GM13976 (cell line): Measurements from ENCODE around the gene IGFBP1.

Experiments
- DNase-seq: peaks from one replicate; pipeline ENCODE4 v3.0.0; 2012; ENCODE audit warnings: low spot score
- in situ Hi-C: fragments of 300-500 bp; cut with MboI; formaldehyde crosslinking; loops from one replicate; pipeline ENCODE4 v1.12.0; 2022; ENCODE audit warnings: low sequenced_read_pairs, mixed read lengths, inconsistent platforms; ENCODE audit not compliant: unreplicated experiment
- TF ChIP-seq, protein P1 (sequence below): IDR thresholded peaks from 2 replicates; pipeline ENCODE4 v1.5.1; 2012; ENCODE audit warnings: borderline replicate concordance, mild to moderate bottlenecking; ENCODE audit not compliant: insufficient read depth; ENCODE audit errors: extremely low read depth, missing control alignments, control extremely low read depth

Gene IGFBP1

GRCh38 chr7:45893996-45894664, 5.8 kb downstream of the IGFBP1 start:
- TF ChIP-seq, protein P1, sequence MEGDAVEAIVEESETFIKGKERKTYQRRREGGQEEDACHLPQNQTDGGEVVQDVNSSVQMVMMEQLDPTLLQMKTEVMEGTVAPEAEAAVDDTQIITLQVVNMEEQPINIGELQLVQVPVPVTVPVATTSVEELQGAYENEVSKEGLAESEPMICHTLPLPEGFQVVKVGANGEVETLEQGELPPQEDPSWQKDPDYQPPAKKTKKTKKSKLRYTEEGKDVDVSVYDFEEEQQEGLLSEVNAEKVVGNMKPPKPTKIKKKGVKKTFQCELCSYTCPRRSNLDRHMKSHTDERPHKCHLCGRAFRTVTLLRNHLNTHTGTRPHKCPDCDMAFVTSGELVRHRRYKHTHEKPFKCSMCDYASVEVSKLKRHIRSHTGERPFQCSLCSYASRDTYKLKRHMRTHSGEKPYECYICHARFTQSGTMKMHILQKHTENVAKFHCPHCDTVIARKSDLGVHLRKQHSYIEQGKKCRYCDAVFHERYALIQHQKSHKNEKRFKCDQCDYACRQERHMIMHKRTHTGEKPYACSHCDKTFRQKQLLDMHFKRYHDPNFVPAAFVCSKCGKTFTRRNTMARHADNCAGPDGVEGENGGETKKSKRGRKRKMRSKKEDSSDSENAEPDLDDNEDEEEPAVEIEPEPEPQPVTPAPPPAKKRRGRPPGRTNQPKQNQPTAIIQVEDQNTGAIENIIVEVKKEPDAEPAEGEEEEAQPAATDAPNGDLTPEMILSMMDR = no peak
- no peak for DNase-seq
- in situ Hi-C loops = no loop called here

DNA sequence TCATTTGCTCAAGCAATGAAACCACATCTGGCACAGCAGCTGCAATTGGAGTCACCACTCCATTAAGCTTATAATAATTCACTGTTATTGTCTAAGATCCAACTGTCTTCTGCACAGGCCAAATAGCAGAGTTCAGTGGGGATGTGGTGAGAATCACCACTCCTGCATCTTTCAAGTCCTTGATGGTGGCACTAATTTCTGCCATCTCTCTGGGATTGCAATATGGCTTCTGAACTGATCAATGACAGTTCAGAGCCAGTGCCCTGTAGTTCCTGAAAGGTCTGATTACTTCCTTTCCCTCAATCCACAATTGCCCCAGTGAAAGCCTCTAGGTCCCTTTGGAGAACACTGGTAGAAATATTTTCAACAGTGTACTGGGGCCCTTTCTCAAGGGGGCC, 6.4 kb downstream of the IGFBP1 start:
- TF ChIP-seq, protein P1 = no peak
- no peak for DNase-seq
- in situ Hi-C loops = no loop called here

- in situ Hi-C loops = no loop called here
- TF ChIP-seq, protein P1 = no peak
- no peak for DNase-seq
Observed at GRCh38 chr7:45897042-45897690, 8.9 kb downstream of the IGFBP1 start.

DNA sequence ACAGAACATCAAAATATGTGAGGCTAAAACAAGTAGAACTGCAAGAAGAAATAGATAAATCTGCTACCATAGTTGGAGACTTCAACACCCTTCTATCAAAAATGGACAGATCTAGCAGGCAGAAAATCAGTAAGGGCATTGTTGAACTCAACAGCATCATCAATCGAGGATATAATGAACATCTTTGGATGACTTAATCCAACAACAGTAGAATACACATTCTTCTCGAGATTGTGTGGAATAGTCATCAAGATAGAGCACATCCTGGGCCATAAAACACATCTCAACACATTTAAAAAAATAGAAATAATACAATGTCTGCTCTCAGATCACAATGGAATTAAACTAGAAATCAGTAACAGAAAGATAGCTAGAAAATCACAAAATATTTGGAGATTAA, 9.9 kb downstream of the IGFBP1 start:
- no peak for DNase-seq
- in situ Hi-C loops = no loop called here
- TF ChIP-seq, protein P1 = no peak

DNA sequence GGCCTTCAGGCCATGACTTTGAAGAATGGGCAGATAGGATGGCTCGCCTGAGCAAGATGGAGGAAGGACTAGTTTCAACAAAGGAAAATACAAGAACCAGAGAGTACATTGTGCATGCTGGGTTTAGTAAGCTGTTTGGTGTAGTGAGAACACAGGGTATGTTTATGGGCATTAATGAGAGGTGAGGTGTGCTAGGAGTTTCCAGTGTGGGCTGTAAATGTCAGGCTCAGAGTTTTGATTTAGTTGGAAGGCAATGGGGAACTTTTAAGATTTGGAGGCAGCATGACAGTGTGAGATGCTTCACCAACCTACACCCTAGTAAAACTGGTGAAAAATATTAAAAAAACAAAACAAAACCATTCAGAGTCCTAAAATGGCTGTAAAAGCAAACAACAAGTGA, 13.3 kb downstream of the IGFBP1 start:
- in situ Hi-C loops = loop anchor here (25.0 kb wide), 2 partner anchors 1186 to 1286 kb away; no protein-coding TSS in a partner anchor
- TF ChIP-seq, protein P1 = no peak
- DNase-seq = no peak

DNA sequence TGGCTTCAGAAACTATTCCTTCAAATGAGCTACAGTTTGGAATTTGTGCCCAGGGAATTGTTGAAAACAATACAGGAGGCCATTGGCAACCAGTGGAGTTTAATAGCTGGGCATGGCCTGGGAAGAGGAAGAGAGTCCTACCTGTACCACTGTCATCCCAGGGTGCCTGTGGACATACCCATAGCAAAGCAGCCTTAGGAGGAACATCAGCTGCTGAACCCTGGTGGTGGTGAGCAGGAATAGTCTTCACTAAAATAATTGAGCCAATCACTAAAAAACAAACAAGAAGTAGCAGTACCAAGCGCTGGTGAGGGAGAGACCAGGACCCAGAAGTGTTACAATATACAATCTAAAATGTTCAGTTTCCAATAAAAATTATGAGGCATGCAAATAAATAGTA, 14.5 kb downstream of the IGFBP1 start:
- DNase-seq = no peak
- in situ Hi-C loops = loop anchor here (25.0 kb wide), 2 partner anchors 1184 to 1284 kb away; no protein-coding TSS in a partner anchor
- TF ChIP-seq, protein P1 = no peak

GRCh38 chr7:45909561-45909960, 21.3 kb downstream of the IGFBP1 start:
- in situ Hi-C loops = loop anchor here (25.0 kb wide), 2 partner anchors 1178 to 1278 kb away; no protein-coding TSS in a partner anchor
- DNase-seq = no peak
- TF ChIP-seq, protein P1 = no peak
